ENCODE results near the gene C5AR2.

DNA sequence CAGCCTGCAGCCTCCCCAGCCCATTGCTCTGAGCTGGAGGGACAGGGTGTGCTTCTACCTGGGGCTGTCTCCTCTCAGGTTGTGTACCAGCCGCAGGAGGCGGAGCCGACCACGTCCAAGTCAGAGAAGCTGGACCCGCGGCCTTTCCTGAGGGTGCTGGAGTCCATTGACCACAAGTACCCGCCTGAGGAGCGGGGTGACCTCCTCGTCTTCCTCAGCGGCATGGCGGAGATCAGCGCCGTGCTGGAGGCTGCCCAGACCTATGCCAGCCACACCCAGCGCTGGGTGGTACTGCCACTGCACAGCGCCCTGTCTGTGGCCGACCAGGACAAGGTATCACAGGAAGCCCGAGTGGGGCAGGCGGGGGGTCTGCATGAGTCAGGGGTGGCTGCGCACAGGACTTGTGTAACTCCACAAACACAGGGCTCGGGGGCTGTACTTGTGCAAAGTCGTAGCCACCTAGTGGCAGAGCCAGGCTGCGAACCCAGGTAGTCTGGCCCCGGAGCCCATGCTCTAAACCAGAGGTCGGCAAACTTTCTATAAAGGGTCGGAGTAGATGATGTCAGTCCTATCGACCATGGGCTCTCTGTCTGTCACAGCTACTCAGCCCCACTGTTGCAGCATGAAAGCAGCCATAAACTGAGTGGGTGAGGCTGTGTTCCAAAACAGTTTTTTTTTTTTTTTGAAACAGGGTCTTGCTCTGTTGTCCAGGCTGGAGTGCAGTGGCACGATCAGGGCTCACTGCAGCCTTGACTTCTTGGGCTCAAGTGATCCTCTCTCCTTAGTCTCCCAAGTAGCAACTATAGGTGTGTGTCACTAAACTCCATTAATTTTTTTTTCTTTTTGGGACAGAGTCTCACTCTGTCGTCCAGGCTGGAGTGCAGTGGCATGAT lies 26.1 kb downstream of the C5AR2 start:
- TF ChIP-seq, protein P1, sequence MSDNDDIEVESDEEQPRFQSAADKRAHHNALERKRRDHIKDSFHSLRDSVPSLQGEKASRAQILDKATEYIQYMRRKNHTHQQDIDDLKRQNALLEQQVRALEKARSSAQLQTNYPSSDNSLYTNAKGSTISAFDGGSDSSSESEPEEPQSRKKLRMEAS (CRISPR knock-in tag; IDR thresholded peaks at IDR 0.05) = no peak
- TF ChIP-seq NR1H2 (CRISPR knock-in tag; IDR thresholded peaks at IDR 0.05) (no peak), SP1 (CRISPR knock-in tag; conservative IDR thresholded peaks at IDR 0.05) (no peak), ZNF317 (CRISPR knock-in tag; IDR thresholded peaks at IDR 0.05; ENCODE audit: borderline replicate concordance, low read depth) (no peak), JUN (CRISPR knock-in tag; IDR thresholded peaks at IDR 0.05) (no peak)
- TF ChIP-seq, protein P2, sequence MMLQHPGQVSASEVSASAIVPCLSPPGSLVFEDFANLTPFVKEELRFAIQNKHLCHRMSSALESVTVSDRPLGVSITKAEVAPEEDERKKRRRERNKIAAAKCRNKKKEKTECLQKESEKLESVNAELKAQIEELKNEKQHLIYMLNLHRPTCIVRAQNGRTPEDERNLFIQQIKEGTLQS (CRISPR knock-in tag; conservative IDR thresholded peaks at IDR 0.05) = no peak
- TF ChIP-seq, protein P3, sequence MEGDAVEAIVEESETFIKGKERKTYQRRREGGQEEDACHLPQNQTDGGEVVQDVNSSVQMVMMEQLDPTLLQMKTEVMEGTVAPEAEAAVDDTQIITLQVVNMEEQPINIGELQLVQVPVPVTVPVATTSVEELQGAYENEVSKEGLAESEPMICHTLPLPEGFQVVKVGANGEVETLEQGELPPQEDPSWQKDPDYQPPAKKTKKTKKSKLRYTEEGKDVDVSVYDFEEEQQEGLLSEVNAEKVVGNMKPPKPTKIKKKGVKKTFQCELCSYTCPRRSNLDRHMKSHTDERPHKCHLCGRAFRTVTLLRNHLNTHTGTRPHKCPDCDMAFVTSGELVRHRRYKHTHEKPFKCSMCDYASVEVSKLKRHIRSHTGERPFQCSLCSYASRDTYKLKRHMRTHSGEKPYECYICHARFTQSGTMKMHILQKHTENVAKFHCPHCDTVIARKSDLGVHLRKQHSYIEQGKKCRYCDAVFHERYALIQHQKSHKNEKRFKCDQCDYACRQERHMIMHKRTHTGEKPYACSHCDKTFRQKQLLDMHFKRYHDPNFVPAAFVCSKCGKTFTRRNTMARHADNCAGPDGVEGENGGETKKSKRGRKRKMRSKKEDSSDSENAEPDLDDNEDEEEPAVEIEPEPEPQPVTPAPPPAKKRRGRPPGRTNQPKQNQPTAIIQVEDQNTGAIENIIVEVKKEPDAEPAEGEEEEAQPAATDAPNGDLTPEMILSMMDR (IDR thresholded peaks at IDR 0.05) = no peak
- TF ChIP-seq, protein P4, sequence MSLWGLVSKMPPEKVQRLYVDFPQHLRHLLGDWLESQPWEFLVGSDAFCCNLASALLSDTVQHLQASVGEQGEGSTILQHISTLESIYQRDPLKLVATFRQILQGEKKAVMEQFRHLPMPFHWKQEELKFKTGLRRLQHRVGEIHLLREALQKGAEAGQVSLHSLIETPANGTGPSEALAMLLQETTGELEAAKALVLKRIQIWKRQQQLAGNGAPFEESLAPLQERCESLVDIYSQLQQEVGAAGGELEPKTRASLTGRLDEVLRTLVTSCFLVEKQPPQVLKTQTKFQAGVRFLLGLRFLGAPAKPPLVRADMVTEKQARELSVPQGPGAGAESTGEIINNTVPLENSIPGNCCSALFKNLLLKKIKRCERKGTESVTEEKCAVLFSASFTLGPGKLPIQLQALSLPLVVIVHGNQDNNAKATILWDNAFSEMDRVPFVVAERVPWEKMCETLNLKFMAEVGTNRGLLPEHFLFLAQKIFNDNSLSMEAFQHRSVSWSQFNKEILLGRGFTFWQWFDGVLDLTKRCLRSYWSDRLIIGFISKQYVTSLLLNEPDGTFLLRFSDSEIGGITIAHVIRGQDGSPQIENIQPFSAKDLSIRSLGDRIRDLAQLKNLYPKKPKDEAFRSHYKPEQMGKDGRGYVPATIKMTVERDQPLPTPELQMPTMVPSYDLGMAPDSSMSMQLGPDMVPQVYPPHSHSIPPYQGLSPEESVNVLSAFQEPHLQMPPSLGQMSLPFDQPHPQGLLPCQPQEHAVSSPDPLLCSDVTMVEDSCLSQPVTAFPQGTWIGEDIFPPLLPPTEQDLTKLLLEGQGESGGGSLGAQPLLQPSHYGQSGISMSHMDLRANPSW (CRISPR knock-in tag; conservative IDR thresholded peaks at IDR 0.05; ENCODE audit: low read depth) = no peak
- TF ChIP-seq, protein P5, sequence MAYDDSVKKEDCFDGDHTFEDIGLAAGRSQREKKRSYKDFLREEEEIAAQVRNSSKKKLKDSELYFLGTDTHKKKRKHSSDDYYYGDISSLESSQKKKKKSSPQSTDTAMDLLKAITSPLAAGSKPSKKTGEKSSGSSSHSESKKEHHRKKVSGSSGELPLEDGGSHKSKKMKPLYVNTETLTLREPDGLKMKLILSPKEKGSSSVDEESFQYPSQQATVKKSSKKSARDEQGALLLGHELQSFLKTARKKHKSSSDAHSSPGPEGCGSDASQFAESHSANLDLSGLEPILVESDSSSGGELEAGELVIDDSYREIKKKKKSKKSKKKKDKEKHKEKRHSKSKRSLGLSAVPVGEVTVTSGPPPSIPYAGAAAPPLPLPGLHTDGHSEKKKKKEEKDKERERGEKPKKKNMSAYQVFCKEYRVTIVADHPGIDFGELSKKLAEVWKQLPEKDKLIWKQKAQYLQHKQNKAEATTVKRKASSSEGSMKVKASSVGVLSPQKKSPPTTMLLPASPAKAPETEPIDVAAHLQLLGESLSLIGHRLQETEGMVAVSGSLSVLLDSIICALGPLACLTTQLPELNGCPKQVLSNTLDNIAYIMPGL (CRISPR knock-in tag; IDR thresholded peaks at IDR 0.05) = no peak
- TF ChIP-seq, protein P6, sequence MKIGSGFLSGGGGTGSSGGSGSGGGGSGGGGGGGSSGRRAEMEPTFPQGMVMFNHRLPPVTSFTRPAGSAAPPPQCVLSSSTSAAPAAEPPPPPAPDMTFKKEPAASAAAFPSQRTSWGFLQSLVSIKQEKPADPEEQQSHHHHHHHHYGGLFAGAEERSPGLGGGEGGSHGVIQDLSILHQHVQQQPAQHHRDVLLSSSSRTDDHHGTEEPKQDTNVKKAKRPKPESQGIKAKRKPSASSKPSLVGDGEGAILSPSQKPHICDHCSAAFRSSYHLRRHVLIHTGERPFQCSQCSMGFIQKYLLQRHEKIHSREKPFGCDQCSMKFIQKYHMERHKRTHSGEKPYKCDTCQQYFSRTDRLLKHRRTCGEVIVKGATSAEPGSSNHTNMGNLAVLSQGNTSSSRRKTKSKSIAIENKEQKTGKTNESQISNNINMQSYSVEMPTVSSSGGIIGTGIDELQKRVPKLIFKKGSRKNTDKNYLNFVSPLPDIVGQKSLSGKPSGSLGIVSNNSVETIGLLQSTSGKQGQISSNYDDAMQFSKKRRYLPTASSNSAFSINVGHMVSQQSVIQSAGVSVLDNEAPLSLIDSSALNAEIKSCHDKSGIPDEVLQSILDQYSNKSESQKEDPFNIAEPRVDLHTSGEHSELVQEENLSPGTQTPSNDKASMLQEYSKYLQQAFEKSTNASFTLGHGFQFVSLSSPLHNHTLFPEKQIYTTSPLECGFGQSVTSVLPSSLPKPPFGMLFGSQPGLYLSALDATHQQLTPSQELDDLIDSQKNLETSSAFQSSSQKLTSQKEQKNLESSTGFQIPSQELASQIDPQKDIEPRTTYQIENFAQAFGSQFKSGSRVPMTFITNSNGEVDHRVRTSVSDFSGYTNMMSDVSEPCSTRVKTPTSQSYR (CRISPR knock-in tag; IDR thresholded peaks at IDR 0.05) = no peak
- TF ChIP-seq, protein P7, sequence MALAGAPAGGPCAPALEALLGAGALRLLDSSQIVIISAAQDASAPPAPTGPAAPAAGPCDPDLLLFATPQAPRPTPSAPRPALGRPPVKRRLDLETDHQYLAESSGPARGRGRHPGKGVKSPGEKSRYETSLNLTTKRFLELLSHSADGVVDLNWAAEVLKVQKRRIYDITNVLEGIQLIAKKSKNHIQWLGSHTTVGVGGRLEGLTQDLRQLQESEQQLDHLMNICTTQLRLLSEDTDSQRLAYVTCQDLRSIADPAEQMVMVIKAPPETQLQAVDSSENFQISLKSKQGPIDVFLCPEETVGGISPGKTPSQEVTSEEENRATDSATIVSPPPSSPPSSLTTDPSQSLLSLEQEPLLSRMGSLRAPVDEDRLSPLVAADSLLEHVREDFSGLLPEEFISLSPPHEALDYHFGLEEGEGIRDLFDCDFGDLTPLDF (CRISPR knock-in tag; IDR thresholded peaks at IDR 0.05) = no peak
- TF ChIP-seq, protein P8, sequence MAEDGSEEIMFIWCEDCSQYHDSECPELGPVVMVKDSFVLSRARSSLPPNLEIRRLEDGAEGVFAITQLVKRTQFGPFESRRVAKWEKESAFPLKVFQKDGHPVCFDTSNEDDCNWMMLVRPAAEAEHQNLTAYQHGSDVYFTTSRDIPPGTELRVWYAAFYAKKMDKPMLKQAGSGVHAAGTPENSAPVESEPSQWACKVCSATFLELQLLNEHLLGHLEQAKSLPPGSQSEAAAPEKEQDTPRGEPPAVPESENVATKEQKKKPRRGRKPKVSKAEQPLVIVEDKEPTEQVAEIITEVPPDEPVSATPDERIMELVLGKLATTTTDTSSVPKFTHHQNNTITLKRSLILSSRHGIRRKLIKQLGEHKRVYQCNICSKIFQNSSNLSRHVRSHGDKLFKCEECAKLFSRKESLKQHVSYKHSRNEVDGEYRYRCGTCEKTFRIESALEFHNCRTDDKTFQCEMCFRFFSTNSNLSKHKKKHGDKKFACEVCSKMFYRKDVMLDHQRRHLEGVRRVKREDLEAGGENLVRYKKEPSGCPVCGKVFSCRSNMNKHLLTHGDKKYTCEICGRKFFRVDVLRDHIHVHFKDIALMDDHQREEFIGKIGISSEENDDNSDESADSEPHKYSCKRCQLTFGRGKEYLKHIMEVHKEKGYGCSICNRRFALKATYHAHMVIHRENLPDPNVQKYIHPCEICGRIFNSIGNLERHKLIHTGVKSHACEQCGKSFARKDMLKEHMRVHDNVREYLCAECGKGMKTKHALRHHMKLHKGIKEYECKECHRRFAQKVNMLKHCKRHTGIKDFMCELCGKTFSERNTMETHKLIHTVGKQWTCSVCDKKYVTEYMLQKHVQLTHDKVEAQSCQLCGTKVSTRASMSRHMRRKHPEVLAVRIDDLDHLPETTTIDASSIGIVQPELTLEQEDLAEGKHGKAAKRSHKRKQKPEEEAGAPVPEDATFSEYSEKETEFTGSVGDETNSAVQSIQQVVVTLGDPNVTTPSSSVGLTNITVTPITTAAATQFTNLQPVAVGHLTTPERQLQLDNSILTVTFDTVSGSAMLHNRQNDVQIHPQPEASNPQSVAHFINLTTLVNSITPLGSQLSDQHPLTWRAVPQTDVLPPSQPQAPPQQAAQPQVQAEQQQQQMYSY (CRISPR knock-in tag; IDR thresholded peaks at IDR 0.05) = no peak

All from WTC11 (cell line).